Cardiac fibroblast (primary cell): ENCODE results near the gene NAPB.

Experiments
- DNase-seq, 2 donors: peaks; one replicate each; pipeline versions ENCODE4 v3.0.0 to v3.0.0-alpha.2; 2010; ENCODE audit warnings: low read depth in 2 of 2
- H3K4me3 ChIP-seq, 2 donors: replicated peaks in 1 of 2; 1 replicate in 1 of 2; 2 replicates in 1 of 2; pipeline ENCODE4 v1.5.1; 2011; ENCODE audit warnings: low read depth in 2 of 2, low read length in 2 of 2, mild to moderate bottlenecking in 2 of 2, moderate library complexity in 1 of 2
- CTCF ChIP-seq: IDR thresholded peaks from one replicate; pipeline ENCODE4 v1.5.1; 2011; ENCODE audit warnings: low read depth, mild to moderate bottlenecking, low read length, inconsistent platforms

Gene NAPB

GRCh38 chr20:23438661-23439060, 17.4 kb upstream of the NAPB start:
- no peak for DNase-seq
- no peak overlapping the region for H3K4me3 ChIP-seq
- no peak for TF ChIP-seq CTCF

GRCh38 chr20:23437126-23437899, 16.0 kb upstream of the NAPB start:
- no peak for DNase-seq
- no peak overlapping the region for H3K4me3 ChIP-seq
- TF ChIP-seq CTCF = no peak

- DNase-seq = peak in 1 of 2 donors; percentile 78
- TF ChIP-seq CTCF = no peak
- H3K4me3 ChIP-seq = no peak overlapping the region
These were observed 15.4 kb upstream of the NAPB start for GRCh38 chr20:23436681-23437080.

GRCh38 chr20:23435626-23436539, 14.6 kb upstream of the NAPB start:
- peak in 1 of 2 donors; percentile 48 for DNase-seq
- no peak for TF ChIP-seq CTCF
- no peak overlapping the region for H3K4me3 ChIP-seq

- TF ChIP-seq CTCF = no peak
- no peak overlapping the region for H3K4me3 ChIP-seq
- DNase-seq = no peak
These were observed 13.4 kb upstream of the NAPB start for GRCh38 chr20:23434521-23435313.

GRCh38 chr20:23433628-23434027, 12.3 kb upstream of the NAPB start:
- DNase-seq = no peak
- TF ChIP-seq CTCF = no peak
- no peak overlapping the region for H3K4me3 ChIP-seq
